Cardiac fibroblast (primary cell): ENCODE results near the gene FKBP1C.
"Not testable (repeated sequence)": the region's sequence is repeated elsewhere in the genome, so short reads cannot be mapped to it uniquely, and the experiment has no call there.

Source experiments
- DNase-seq, 2 donors: peaks; one replicate each; pipeline versions ENCODE4 v3.0.0 to v3.0.0-alpha.2; 2010; ENCODE audit warnings: low read depth in 2 of 2
- H3K4me3 ChIP-seq, 2 donors: replicated peaks in 1 of 2; 1 replicate in 1 of 2; 2 replicates in 1 of 2; pipeline ENCODE4 v1.5.1; 2011; ENCODE audit warnings: low read depth in 2 of 2, low read length in 2 of 2, mild to moderate bottlenecking in 2 of 2, moderate library complexity in 1 of 2
- TF ChIP-seq, protein P1 (sequence below): IDR thresholded peaks from one replicate; pipeline ENCODE4 v1.5.1; 2011; ENCODE audit warnings: low read depth, mild to moderate bottlenecking, low read length, inconsistent platforms

FKBP1C gene

DNA sequence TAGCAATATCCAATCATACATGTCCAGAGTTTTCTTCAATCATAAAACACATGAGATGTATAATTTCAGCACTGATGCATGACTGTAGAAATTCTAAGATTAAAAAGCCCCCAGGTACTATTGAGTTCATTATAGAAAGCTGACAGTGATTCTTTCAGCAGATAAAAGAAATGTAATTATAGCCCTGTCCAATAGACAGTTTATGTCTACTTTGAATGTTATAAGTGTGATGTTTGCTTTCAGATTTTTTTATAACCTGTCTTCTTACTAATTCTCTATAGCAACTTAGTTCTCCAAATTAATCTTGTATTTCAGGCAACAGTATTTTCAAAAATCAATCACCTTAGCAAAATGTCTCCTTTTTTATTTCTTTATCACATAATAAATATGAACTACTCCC lies 13.5 kb upstream of the FKBP1C start:
- no peak overlapping the region for H3K4me3 ChIP-seq
- DNase-seq: no peak
- TF ChIP-seq, protein P1, sequence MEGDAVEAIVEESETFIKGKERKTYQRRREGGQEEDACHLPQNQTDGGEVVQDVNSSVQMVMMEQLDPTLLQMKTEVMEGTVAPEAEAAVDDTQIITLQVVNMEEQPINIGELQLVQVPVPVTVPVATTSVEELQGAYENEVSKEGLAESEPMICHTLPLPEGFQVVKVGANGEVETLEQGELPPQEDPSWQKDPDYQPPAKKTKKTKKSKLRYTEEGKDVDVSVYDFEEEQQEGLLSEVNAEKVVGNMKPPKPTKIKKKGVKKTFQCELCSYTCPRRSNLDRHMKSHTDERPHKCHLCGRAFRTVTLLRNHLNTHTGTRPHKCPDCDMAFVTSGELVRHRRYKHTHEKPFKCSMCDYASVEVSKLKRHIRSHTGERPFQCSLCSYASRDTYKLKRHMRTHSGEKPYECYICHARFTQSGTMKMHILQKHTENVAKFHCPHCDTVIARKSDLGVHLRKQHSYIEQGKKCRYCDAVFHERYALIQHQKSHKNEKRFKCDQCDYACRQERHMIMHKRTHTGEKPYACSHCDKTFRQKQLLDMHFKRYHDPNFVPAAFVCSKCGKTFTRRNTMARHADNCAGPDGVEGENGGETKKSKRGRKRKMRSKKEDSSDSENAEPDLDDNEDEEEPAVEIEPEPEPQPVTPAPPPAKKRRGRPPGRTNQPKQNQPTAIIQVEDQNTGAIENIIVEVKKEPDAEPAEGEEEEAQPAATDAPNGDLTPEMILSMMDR: no peak

DNA sequence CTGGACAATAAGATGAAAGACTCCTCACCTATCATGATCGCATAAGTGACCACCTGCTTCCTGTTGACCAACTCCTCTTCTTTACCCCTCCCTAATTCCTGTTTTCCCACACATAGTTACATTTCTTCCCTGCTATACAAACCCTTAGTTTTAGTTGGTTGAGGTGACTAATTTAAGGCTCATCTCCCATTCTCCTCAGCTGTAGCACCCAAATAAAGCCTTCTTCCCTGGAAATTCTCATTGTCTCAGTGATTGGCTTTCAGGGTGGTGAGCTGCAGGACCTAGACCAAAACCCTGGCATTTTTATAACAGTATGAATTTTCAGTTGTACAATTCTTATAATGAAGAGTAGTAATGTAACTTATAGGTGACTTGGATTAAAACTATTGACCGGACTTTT lies 2.1 kb downstream of the FKBP1C start:
- TF ChIP-seq, protein P1: no peak
- H3K4me3 ChIP-seq: no peak overlapping the region
- no peak for DNase-seq

DNA sequence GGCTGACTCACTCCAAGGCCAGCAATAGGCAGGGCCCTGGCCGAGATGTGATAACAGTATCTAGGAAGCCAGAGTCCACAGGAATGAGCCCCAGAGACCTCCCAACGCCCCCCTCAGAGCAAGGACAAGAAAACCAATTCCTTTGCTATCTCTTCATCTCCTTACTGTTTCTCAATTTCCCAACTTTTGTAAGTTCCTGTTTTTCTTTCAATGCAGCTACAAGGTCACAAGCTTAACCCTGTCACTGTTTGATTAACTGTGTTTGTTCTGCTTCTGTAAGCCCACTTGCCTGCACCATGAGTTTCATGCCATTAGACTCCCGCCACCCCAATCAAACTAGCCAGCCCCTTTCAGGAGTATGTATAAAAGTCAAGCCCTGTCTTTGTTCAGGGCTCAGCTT lies 3.5 kb downstream of the FKBP1C start:
- DNase-seq: no peak
- TF ChIP-seq, protein P1: no peak
- no peak overlapping the region for H3K4me3 ChIP-seq

DNA sequence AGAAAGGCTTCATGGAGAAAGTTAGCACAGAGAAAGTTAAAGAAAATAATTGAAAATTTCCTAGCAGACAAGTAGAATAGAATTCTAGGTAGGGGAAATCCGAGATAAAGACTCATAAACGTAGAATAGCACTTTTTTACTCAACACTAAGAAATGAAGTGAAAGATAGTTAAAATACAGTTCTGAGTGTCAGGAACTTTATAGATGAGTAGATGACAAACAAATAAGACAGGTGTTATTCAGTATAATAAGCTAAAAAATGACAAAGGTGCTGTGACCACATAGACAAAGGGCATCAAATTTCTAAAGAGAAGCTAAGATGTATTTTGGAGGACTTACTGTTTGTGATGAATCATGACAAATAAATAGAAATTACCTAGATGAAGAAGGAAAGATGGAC lies 12.9 kb downstream of the FKBP1C start:
- no peak for DNase-seq
- TF ChIP-seq, protein P1: no peak

DNA sequence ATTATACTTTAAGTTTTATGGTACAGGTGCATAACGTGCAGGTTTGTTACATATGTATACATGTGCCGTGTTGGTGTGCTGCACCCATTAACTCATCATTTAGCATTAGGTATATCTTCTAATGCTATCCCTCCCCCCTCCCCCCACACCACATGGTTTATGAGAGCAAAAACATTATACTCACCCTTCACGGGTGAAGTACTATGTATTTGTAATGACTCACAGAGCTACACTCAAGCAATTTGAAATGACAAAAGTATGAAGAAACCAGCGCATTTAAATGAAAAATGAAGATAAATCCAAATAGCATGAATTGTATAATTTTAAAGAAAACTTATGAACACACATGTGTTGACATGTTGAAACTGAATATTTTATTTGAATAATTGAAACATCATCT lies 14.7 kb downstream of the FKBP1C start:
- not testable (repeated sequence) for DNase-seq, H3K4me3 ChIP-seq

More for the DNA sequence above, 12.9 kb downstream of the FKBP1C start:
- H3K4me3 ChIP-seq: no peak overlapping the region

DNA sequence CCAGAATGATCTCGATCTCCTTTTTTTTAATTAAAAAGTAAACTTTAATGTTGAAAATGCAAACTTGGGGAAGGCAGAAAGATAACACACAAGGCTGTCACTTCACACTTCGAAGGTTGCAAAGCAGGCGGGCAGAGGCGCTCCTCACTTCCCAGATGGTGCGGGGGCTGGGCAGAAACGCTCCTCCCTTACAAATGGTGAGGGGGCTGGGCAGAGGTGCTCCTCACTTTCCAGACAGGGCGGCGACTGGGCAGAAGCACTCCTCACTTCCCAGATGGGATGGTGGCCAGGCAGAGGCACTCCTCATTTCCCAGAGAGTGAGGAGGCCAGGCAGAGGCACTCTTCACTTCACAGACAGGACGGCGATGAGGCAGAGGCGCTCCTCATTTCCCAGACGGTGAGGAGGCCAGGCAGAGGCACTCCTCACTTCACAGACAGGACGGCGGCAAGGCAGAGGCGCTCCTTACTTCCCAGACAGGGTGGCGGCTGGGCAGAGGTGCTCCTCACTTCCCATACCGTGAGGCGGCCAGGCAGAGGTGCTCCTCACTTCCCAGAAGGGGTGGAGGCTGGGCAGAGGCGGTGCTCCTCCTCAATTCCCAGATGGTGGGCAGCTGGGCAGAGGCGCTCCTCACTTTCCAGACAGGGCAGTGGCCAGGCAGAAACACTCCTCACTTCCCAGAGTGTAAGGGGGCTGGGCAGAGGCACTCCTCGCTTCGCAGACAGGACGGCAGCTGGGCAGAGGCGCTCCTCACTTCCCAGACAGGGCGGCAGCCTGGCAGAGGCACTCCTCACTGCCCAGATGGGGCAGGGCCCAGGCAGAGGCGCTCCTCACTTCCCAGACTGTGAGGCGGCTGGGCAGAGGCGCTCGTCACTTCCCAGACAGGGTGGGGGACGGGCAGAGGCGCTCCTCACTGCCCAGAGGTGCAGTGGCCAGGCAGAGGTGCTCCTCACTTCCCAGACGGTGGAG lies 16.9 kb downstream of the FKBP1C start:
- H3K4me3 ChIP-seq, DNase-seq: not testable (repeated sequence)

DNA sequence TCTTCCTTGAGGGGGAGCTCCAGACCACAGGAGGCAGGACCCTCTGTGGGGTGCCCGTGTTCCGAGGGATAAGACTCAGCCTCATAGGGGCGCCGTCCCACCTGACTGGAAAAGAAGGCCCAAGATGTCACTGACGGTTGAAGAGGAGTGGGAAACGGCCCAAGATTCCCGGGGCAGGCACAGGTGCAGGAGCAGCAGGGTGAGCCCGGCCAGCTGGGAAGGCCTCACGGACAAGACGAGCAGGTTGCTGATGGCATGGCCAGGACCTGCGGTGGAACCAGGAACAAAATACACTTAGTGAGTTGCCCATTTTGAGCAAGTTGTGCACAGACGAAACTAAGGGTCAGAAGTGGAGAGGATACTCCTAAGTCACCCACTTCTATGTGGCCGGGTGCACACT lies 18.8 kb downstream of the FKBP1C start:
- DNase-seq, H3K4me3 ChIP-seq: not testable (repeated sequence)

DNA sequence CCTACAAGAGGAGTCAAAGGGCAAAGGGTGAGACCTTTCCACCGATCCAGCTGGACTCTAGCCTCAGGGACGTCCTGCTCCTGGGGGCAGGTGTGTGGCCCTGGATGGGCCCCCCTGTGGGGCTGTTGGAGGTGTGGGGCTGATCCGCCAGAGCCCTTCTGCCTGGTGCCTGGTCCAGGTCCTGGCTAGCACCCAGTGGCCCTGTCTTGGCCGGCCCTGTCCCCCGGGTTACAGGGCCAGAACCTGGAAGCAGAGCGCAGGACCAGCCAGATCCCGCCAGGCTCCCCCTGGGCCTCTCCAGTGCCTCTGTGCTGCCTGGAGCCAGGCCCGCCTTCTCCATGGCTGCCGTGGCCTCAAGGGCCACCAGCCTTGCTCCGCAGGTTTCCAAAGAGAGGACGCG lies 19.2 kb downstream of the FKBP1C start:
- not testable (repeated sequence) for H3K4me3 ChIP-seq, DNase-seq

DNA sequence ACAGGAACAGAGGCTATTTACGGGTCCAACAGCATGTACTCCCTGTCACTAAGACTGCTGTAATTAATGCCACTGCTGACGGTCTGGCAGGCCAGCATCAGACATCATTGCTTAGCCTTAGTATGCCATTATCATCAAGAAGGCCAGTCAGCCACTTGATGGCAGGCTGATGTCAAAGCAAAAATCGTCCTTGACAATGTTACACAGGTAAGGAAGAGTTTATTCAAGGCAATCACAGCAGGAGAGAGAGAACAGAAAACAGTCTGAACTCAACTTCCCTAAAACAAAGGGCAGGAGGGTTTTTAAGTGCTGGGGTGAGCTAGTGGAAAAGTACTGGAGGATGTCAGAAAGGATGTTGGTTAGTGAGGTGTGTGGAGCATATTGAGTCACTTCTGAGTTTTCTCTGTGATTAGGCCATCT lies 25.1 kb downstream of the FKBP1C start:
- TF ChIP-seq, protein P1: no peak
- no peak for DNase-seq
- H3K4me3 ChIP-seq: no peak overlapping the region
